ENCODE measurements around the gene ANKLE1.

DNA sequence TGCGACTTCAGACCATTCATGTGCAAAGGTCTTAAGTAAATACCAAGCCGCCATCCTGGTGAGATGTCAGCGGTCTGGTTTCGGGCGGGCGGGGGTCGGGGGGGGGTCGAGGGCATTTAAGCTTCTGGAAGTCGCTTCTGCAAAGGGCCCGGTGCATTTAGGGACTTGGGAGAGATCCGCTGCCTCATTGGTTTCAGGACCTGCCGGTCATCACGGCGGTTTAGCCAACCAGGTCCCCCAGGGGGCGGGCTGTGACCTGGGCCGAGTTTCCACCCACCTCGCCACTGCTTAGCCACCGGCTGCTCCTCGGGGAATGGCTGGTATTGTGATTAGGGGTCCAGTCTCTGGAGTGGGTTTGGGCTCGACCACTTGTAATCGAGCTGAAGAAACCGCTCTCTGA, 7.8 kb downstream of the ANKLE1 start:
- TF ChIP-seq, protein P1, sequence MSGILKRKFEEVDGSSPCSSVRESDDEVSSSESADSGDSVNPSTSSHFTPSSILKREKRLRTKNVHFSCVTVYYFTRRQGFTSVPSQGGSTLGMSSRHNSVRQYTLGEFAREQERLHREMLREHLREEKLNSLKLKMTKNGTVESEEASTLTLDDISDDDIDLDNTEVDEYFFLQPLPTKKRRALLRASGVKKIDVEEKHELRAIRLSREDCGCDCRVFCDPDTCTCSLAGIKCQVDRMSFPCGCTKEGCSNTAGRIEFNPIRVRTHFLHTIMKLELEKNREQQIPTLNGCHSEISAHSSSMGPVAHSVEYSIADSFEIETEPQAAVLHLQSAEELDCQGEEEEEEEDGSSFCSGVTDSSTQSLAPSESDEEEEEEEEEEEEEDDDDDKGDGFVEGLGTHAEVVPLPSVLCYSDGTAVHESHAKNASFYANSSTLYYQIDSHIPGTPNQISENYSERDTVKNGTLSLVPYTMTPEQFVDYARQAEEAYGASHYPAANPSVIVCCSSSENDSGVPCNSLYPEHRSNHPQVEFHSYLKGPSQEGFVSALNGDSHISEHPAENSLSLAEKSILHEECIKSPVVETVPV (CRISPR knock-in tag; IDR thresholded peaks at IDR 0.05): no peak
- TF ChIP-seq ZFP30 (CRISPR knock-in tag; IDR thresholded peaks at IDR 0.05) (no peak), GLIS3 (CRISPR knock-in tag; IDR thresholded peaks at IDR 0.05) (no peak), RARB (CRISPR knock-in tag; IDR thresholded peaks at IDR 0.05) (no peak), ZNF565 (CRISPR knock-in tag; conservative IDR thresholded peaks at IDR 0.05; ENCODE audit: low read depth) (no peak), BACH2 (CRISPR knock-in tag; IDR thresholded peaks at IDR 0.05; ENCODE audit: borderline replicate concordance) (no peak), TOX (CRISPR knock-in tag; IDR thresholded peaks at IDR 0.05; ENCODE audit: borderline replicate concordance) (no peak), CSDC2 (CRISPR knock-in tag; IDR thresholded peaks at IDR 0.05) (no peak), ARNTL (CRISPR knock-in tag; IDR thresholded peaks at IDR 0.05; ENCODE audit: borderline replicate concordance, low read depth) (no peak), ZNF70 (CRISPR knock-in tag; IDR thresholded peaks at IDR 0.05) (no peak)
- TF ChIP-seq, protein P2, sequence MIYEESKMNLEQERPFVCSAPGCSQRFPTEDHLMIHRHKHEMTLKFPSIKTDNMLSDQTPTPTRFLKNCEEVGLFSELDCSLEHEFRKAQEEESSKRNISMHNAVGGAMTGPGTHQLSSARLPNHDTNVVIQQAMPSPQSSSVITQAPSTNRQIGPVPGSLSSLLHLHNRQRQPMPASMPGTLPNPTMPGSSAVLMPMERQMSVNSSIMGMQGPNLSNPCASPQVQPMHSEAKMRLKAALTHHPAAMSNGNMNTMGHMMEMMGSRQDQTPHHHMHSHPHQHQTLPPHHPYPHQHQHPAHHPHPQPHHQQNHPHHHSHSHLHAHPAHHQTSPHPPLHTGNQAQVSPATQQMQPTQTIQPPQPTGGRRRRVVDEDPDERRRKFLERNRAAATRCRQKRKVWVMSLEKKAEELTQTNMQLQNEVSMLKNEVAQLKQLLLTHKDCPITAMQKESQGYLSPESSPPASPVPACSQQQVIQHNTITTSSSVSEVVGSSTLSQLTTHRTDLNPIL (CRISPR knock-in tag; IDR thresholded peaks at IDR 0.05; ENCODE audit: low read depth): no peak
- TF ChIP-seq, protein P3, sequence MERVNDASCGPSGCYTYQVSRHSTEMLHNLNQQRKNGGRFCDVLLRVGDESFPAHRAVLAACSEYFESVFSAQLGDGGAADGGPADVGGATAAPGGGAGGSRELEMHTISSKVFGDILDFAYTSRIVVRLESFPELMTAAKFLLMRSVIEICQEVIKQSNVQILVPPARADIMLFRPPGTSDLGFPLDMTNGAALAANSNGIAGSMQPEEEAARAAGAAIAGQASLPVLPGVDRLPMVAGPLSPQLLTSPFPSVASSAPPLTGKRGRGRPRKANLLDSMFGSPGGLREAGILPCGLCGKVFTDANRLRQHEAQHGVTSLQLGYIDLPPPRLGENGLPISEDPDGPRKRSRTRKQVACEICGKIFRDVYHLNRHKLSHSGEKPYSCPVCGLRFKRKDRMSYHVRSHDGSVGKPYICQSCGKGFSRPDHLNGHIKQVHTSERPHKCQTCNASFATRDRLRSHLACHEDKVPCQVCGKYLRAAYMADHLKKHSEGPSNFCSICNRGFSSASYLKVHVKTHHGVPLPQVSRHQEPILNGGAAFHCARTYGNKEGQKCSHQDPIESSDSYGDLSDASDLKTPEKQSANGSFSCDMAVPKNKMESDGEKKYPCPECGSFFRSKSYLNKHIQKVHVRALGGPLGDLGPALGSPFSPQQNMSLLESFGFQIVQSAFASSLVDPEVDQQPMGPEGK (CRISPR knock-in tag; IDR thresholded peaks at IDR 0.05; ENCODE audit: borderline replicate concordance): no peak
